Right forelimb (tissue), 1 donor: Measurements from ENCODE around the gene TIMM22.
"Not testable (repeated sequence)": the region's sequence is repeated elsewhere in the genome, so short reads cannot be mapped to it uniquely, and the experiment has no call there.

Experiments
- DNase-seq: peaks from one replicate; pipeline ENCODE4 v3.0.0-alpha.2; 2018

The TIMM22 gene

GRCh38 chr17:1041746-1042145 is 44.8 kb downstream of the TIMM22 start:
- DNase-seq = no peak

- DNase-seq = no peak
Observed at GRCh38 chr17:1042486-1042885, 45.6 kb downstream of the TIMM22 start.

- no peak for DNase-seq
Observed at GRCh38 chr17:1043601-1044251, 46.8 kb downstream of the TIMM22 start.

- DNase-seq = not testable (repeated sequence)
Observed at GRCh38 chr17:1044387-1045009, 47.6 kb downstream of the TIMM22 start.

GRCh38 chr17:1045456-1045855 is 48.5 kb downstream of the TIMM22 start:
- no peak for DNase-seq

GRCh38 chr17:1047177-1047878 is 50.4 kb downstream of the TIMM22 start:
- DNase-seq = peak; percentile 56

- no peak for DNase-seq
Observed at GRCh38 chr17:1047879-1048470, 51.0 kb downstream of the TIMM22 start.

GRCh38 chr17:1048516-1049115 is 51.7 kb downstream of the TIMM22 start:
- DNase-seq = not testable (repeated sequence)

- DNase-seq = no peak
Observed at GRCh38 chr17:1049446-1050225, 52.7 kb downstream of the TIMM22 start.

GRCh38 chr17:1050246-1050995 is 53.5 kb downstream of the TIMM22 start:
- DNase-seq = no peak

GRCh38 chr17:1050996-1051925 is 54.3 kb downstream of the TIMM22 start:
- DNase-seq = no peak
